Middle frontal gyrus (tissue), 1 donor: ENCODE data around the gene PACS2.
A peak's percentile ranks its signal among the peaks of the same experiment; 100 is the strongest.
"Not testable (repeated sequence)": the region's sequence is repeated elsewhere in the genome, so short reads cannot be mapped to it uniquely, and the experiment has no call there.

Source experiments
- DNase-seq: peaks from one replicate; pipeline ENCODE4 v3.0.0-alpha.2; 2015; ENCODE audit warnings: low spot score; ENCODE audit errors: extremely low spot score

The PACS2 gene

GRCh38 chr14:105314287-105315200, at the start of gene PACS2:
TSS of gene PACS2 (plus strand) at chr14:105314748. CDS start at chr14:105314919, 171 bp downstream.
- peak; percentile 78 for DNase-seq

DNA sequence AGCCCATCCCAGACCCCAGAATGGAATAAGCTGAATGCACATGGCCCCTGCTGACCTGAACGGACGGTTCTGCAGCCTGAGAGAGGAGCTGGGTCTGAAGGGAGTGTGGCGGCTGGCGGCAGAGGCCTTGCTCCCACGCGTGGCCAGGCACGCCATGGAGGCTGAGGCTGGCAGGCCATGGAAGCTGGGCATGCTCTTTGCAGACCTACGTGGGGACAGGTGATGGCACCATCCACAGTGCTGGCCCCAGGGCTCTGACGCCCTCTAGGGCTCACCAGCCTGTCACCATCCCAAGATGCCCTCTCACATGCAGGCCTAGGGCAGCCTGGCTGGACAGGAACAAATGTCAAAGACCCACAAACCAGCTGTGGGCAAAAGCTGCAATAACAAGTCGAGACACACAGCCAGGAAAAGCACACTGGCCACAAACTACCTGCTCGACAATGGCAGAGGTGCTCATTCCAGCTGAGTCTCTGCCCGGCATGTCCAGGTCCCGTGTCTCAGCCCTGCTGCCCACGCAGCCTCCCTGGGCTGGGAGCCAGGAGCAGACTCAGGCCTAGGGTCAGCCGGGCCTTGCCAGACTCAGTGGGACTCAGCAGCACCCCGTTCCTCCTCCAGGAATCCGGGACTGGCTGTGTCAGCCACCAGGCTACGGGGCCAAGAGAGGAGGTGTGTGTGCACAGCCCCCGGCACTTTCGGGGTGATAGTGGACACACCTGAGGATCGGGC, 46.6 kb upstream of the PACS2 start:
- no peak for DNase-seq

DNA sequence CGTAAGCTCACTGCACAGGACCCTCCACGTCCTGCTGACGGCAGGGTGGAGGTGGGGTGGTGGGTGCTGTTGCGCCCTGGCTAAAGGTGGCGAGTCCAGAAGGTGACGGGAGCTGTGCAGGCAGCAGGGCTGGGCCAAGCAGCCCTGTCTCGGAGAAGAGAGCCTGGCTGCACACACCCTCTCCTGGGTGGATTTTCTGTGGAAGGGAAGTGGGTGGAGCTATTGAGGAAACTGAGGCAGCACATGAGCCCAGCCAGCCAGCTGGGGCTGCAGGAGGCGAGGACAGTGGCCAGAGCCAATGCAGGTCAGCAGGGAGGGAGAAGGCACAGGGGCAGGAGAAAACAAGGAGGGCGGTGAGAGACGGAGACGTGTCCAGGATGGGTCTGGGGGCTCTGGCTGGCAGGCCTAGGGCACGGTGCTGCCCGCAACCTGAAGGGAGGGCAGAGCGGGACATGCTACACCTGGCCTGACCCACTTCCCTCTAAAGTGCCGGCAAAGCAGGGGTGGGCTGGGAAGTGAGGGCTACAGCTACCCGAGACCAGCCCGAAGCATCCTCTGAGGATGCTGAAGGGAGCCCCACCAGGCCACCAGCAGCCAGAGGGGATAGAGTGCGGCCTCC, 45.7 kb upstream of the PACS2 start:
- DNase-seq: no peak

DNA sequence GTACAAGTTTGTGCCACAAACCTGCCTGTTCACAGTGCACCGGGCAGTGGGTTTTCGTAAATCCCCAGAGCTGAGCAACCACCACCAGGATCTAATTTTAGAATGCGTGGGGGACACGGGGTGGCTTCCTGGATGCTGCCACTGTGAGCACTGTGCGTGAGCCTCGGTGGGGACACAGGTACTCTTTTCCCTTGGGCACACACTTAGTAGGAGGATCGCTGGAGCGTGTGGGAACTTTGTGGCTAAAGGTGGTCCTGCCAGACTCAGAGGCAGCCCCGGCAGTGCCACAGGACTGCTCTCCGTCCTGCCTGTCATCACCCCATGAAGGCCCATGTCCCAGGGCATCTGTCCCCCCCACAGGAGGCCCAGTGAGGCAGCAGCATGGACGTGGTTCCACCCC, 45.1 kb upstream of the PACS2 start:
- no peak for DNase-seq

- DNase-seq: no peak
Observed at GRCh38 chr14:105271224-105271890, 43.2 kb upstream of the PACS2 start.

GRCh38 chr14:105272623-105273022, 41.9 kb upstream of the PACS2 start:
- no peak for DNase-seq

DNA sequence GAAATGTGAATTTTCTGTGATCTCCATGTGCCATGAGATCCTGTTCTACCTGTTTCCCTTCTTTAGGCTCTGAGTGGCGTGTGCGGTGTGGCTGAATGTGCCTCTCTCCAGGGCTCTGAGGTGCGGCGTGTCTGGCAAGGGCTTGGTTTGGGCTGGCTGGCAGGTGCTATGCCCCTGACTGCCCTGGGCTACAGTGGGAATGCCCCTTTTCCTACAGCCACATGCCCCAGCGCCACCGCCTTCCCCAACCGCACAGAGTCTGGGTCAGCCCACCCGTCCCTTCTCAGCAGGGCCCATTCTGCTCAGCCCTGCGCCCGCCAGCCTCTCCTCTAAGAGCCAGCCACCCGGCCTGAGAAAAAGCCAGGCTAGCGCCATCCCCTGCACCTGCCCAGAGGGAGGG, 41.5 kb upstream of the PACS2 start:
- no peak for DNase-seq

GRCh38 chr14:105274637-105275036, 39.9 kb upstream of the PACS2 start:
- no peak for DNase-seq

DNA sequence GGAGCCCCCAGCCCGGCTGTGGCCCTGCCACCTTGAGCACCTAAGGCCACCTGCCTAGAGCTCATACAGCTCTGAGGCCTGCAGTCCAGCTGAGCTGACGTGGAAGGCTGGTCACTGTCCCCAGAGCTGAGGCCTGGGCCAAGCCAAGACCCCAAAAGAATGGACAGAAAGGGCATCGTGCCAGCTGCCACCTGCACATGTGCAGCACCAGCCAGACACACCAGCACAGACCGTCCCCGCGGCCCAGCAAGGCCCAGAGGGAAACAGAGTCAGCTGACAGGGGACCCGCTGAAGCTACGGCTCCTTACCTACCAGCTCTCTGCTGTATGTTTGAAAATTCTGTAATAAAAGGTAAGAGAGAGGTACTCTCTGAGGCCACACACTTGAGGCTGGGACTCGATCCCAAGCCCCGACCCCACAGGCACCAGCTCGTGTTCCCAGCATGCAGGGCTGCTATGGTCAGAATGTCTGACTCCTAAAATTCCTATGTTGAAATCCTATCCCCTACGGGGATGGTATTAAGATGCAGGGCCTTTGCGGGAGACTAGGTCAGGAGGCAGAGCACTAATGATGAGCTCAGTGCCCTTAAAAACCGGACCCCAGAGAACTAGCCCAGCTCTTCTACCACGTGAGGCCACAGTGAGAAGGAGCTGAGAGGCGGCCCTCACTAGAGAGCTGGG, 39.1 kb upstream of the PACS2 start:
- DNase-seq: no peak

- not testable (repeated sequence) for DNase-seq
Observed at GRCh38 chr14:105277448-105277847, 37.1 kb upstream of the PACS2 start.

DNA sequence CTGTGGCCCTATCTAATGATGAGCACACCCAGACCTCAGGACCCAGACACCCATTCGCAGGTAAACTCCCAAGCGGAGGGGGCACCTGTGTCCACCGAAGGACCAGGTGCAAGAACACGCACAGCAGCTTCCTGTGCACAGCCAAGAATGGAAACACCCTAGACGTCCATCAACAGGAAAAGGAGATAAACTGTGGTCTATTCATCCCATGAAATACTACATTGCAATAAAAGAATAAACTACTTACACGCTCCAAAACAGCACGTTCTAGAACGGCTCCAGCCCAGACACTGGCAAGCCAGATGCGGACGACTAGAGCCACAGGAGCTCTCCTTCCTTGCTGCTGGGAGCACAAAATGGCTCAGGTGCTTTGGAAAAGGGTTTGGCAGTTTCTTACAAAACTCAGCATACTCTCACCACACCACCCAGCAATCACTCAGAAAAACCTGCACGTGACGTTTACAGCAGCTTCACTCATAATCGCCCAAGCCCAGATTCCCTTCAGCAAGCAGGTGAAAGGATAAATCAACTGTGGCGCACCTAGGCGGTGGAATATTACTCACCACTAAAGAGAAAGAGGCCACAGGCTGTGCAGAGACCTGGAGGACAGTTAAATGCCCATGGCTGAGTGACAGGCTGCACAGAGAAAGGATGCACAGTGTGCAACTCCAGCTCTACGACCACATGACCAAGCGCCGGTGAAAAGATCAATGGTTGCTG, 34.7 kb upstream of the PACS2 start:
- DNase-seq: no peak

- DNase-seq: no peak
Observed at GRCh38 chr14:105280525-105280924, 34.0 kb upstream of the PACS2 start.

DNA sequence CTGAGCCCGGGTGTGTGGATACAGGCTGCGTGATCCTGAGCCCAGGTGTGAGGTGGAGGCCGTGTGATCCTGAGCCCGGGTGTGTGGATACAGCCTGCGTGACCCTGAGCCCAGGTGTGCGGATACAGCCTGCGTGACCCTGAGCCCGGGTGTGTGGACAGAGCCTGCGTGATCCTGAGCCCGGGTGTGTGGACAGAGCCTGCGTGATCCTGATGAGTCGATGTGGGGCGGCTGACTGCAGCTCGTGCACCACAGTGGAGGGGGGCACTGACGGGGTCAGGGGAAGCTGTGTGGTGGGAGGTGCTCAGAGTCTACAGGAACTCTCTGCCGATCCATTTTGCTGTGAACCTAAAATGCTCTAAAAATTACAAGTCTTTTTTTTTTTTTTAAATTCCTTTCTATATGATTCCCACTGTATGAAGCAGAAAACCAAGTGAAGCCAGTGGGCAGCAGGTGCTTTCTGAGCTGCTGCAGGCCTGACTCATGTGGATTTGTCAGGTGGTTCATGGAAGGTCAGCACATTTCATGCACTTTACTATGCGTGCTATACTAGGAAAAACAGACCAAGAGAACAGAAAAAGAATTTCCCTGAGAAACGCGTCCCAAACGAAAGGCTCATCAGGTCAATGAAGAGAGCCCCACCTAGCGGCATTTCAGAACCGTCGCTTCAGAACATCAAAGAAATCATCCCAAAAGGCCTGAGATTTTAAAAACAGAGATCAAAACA, 33.0 kb upstream of the PACS2 start:
- DNase-seq: no peak

DNA sequence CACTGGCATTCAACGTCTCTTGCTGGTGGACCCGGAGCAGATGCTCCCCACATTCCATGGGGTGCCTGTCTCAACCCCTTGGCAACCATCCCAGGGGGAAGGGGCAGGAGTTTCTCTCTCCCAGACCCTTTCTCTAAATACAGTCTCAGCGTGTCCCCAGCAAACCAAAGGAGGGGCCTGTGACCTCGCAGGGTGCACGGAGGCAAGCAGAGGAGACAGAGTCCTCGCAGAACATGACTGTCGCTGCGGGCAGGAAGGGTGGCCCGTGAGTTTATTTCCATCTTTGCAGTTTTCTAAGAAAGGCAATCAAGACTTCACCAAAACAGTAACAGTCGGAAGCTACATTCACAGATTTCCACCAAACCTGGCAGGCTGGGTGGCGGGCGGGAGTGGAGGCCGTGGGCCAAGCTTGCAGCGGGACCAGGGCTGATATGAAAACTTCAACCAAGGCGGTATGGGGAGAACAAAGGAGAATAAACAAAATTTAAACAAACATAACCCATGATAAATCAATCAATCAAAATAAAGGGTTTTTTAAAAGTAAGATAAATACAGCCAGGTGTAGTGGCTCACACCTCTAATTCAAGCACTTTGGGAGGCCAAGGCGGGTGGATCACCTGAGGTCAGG, 32.3 kb upstream of the PACS2 start:
- no peak for DNase-seq

DNA sequence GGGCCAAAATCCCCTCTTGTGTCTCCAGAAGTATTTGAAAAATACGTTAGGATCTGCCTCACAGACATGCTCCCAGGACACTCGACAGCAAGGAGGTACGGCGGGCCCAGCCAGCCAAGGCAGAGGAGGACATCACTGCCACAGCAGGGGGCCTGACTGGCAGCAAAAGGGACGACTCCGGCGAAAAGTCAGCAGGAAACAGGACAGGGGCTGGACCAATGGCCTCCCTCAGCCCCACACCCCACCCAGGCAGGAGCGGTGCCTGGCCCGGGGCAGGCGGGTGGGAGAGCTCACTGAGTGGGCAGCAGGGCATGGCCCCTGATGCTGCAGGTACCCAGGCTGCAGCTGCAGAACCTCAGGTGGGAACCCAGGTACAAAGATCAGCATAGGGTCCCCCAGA, 31.5 kb upstream of the PACS2 start:
- no peak for DNase-seq

- no peak for DNase-seq
Observed at GRCh38 chr14:105283899-105284298, 30.6 kb upstream of the PACS2 start.

DNA sequence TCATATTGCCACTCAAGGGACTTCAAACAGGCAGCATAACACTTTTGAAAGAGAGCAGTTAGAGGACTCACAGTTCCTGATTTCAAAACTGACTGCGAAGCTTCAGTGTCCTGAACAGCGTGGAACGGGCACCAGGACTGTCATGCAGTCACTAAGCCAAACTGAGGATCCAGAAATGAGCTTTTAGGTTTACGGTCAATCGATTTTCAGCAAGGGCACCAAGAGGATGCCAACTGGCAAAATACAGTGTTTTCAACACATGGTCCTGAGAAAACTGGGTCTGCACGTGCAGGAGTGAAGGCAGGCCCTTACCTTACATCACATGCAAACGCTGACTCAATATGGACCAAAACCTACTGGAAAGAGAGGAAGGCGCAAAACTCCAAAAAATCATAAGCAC, 29.4 kb upstream of the PACS2 start:
- no peak for DNase-seq

DNA sequence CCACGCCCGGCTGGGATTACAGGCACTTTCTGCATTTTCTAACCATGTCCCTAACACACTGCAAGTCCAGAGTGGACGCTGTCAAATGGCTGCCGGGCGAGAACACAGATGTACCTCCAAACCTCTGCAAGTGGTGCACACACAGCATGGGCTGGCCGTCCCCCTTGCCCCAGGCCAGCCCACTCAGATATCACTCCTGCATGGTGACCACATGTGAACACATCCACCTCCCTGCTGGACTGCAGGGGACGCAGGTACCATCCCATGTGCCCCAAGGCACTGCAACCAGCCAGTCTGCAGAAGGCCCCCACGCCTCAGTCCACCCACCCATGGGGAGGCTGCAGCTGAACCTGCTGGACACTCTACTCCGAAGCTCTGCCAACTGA, 27.8 kb upstream of the PACS2 start:
- no peak for DNase-seq
